Tibial nerve (tissue), 3 donors: ENCODE data around the gene ENG.

Experiments used
- POLR2A ChIP-seq, 2 donors: fragments of 450-650 bp; IDR thresholded peaks; one replicate each; pipeline ENCODE4 v1.6.1; 2017; ENCODE audit warnings: antibody characterized with exemption in 2 of 2, mild to moderate bottlenecking in 2 of 2, moderate library complexity in 2 of 2
- TF ChIP-seq, protein P1 (sequence below), 5 experiments: fragments of 200-600 bp in 3 of 5; fragments of 450-650 bp in 2 of 5; sonication (generic) in 3 of 5; IDR thresholded peaks; one replicate each; pipeline ENCODE4 v1.5.1; 2016 to 2019; ENCODE audit warnings: antibody characterized with exemption in 5 of 5, mild to moderate bottlenecking in 3 of 5, moderate library complexity in 2 of 5

DNA sequence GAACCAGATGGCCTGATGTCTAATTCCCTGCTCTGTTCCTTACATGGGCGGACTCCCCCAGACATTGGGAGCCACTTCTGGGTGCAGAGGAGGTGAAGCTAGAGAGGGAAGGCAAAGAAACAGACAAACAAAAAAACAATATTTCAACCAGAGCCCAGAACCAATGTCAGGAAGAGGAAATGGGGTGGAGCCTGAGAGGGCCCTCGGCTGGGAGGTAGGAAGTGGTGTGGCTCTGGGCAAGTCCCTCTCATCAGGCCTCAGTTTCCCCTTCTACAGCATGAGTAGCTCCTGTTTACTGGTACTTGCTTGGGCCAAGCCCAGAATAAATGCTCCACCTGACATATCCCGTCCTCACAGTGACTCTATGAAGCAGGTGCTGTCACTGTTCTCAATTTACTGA is 87.0 kb downstream of the ENG start:
- TF ChIP-seq, protein P1, sequence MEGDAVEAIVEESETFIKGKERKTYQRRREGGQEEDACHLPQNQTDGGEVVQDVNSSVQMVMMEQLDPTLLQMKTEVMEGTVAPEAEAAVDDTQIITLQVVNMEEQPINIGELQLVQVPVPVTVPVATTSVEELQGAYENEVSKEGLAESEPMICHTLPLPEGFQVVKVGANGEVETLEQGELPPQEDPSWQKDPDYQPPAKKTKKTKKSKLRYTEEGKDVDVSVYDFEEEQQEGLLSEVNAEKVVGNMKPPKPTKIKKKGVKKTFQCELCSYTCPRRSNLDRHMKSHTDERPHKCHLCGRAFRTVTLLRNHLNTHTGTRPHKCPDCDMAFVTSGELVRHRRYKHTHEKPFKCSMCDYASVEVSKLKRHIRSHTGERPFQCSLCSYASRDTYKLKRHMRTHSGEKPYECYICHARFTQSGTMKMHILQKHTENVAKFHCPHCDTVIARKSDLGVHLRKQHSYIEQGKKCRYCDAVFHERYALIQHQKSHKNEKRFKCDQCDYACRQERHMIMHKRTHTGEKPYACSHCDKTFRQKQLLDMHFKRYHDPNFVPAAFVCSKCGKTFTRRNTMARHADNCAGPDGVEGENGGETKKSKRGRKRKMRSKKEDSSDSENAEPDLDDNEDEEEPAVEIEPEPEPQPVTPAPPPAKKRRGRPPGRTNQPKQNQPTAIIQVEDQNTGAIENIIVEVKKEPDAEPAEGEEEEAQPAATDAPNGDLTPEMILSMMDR (IDR thresholded peaks at IDR 0.05), result no peak
- TF ChIP-seq POLR2A (IDR thresholded peaks at IDR 0.05), result no peak
